ENCODE measurements around the gene BRK1. TPM values are rescaled to one million over a fixed set of nuclear protein-coding genes. Genes with fewer than 3 reads are reported as not detected.

BRK1 gene
- total and polyA plus RNA-seq, 7 donors: 111 to 260 (median 179) TPM

DNA sequence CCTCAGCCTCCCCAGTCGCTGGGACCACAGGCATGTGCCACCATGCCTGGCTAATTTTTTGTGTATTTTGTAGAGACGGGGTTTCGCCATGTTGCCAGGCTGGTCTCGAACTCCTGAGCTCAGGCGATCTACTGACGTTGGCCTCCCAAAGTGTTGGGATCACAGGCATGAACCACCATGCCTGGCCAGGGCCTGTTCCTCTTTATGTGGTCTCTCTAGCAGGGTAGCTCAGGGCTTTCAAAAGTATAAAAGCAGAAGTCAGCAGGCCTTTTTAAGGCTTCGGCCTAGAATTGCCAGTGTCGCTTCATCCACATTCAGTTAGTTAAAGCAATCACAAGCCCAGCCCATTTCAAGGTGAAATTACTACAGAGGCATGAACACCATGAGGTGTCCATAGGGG is 33.8 kb downstream of the BRK1 start:
- intact Hi-C loops (cut with DNase I): no loop called here
- H3K36me3 ChIP-seq: peaks cover 15 to 76% (median 27%) of the 10 kb centered on the region in 4 donors
- WGBS, 2 donors: 87 to 92% methylated on average over 8 of the region's 8 CpGs
- no peak overlapping the region for H3K27ac ChIP-seq
- H3K4me3 ChIP-seq: no peak overlapping the region
- no peak for DNase-seq
- no peaks in the 10 kb centered on the region for H3K9me3 ChIP-seq
- H3K4me1 ChIP-seq: peaks cover 0 to 21% (median 9%) of the 10 kb centered on the region in 4 donors
- H3K27me3 ChIP-seq: no peaks in the 10 kb centered on the region
- TF ChIP-seq POLR2A (IDR thresholded peaks at IDR 0.05): no peak
- TF ChIP-seq POLR2AphosphoS5 (IDR thresholded peaks at IDR 0.05): no peak
- TF ChIP-seq, protein P1, sequence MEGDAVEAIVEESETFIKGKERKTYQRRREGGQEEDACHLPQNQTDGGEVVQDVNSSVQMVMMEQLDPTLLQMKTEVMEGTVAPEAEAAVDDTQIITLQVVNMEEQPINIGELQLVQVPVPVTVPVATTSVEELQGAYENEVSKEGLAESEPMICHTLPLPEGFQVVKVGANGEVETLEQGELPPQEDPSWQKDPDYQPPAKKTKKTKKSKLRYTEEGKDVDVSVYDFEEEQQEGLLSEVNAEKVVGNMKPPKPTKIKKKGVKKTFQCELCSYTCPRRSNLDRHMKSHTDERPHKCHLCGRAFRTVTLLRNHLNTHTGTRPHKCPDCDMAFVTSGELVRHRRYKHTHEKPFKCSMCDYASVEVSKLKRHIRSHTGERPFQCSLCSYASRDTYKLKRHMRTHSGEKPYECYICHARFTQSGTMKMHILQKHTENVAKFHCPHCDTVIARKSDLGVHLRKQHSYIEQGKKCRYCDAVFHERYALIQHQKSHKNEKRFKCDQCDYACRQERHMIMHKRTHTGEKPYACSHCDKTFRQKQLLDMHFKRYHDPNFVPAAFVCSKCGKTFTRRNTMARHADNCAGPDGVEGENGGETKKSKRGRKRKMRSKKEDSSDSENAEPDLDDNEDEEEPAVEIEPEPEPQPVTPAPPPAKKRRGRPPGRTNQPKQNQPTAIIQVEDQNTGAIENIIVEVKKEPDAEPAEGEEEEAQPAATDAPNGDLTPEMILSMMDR (IDR thresholded peaks at IDR 0.05): no peak
- TF ChIP-seq EP300 (IDR thresholded peaks at IDR 0.05): no peak

DNA sequence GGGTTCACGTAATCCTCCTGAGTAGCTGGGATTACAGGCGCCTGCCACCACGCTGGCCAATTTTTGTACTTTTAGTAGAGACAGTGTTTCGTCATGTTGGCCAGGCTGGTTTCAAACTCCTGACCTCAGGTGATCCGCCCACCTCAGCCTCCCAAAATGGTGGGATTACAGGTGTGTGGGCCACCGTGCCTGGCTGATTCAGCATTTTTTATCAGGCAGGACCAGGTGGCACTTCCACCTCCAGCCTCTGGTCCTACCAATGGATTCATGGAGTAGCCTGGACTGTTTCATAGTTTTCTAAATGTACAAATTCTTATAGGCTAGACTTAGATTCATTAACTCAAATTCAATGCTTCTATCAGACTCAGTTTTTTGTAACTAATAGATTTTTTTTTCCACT is 35.5 kb downstream of the BRK1 start:
- intact Hi-C loops (cut with DNase I): no loop called here

DNA sequence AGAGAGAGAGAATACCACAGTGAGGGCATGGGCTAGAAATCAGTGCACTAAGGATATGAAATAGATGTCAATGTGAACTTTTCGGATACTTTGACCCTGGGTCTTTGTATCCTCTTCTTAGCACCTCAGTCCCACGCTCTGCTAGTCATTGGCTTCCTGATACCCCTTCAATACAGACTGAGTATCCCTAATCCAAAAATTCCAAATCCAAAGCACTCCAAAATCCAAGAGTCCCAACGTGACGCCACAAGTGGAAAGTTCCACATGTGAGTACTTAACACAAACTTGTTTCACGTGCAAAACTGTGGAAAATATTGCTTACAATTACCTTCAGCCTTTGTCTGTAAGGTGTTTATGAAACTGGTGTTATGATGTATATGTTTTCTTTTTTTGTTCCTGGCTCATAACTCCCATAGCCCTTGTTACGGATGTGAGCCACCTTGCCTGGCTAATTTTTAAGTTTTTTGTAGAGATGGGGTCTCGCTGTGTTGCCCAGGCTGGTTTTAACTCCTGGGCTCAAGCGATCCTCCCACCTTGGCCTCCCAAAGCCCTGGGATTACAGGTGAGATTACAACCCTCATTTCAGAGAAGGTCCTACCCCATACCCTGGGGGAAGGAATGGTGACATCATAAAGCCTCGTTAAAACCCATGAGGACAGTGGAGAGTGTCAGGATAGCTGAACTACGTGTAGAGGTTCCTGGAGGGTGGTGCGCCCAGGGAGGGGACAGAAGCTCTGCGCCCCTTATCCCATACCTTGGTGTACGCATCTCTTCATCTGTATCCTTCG is 39.1 kb downstream of the BRK1 start:
- no peak overlapping the region for H3K4me3 ChIP-seq
- DNase-seq: no peak
- H3K4me1 ChIP-seq: no peaks in the 10 kb centered on the region
- H3K27ac ChIP-seq: no peak overlapping the region
- no peaks in the 10 kb centered on the region for H3K9me3 ChIP-seq
- TF ChIP-seq POLR2AphosphoS5 (IDR thresholded peaks at IDR 0.05): no peak
- no peak for TF ChIP-seq POLR2A (IDR thresholded peaks at IDR 0.05)
- TF ChIP-seq EP300 (IDR thresholded peaks at IDR 0.05): no peak
- TF ChIP-seq, protein P1 (IDR thresholded peaks at IDR 0.05): no peak
- H3K36me3 ChIP-seq: peaks cover 14 to 50% (median 20%) of the 10 kb centered on the region in 4 donors
- WGBS, 2 donors: 88 to 91% methylated on average over 14 of the region's 14 CpGs
- intact Hi-C loops (cut with DNase I): no loop called here
- no peaks in the 10 kb centered on the region for H3K27me3 ChIP-seq

More for the DNA sequence above, 35.5 kb downstream of the BRK1 start:
- 81 to 88% methylated on average over 6 of the region's 6 CpGs for WGBS, 2 donors
- DNase-seq: no peak
- Histone ChIP-seq H3K9me3 (no peaks in the 10 kb centered on the region), H3K4me3 (no peak overlapping the region), H3K36me3 (peaks cover 15 to 80% (median 27%) of the 10 kb centered on the region in 4 donors), H3K27ac (no peak overlapping the region), H3K27me3 (no peaks in the 10 kb centered on the region), H3K4me1 (peaks cover 0 to 4% (median 0%) of the 10 kb centered on the region in 4 donors)
- TF ChIP-seq POLR2A (IDR thresholded peaks at IDR 0.05) (no peak), EP300 (IDR thresholded peaks at IDR 0.05) (no peak), POLR2AphosphoS5 (IDR thresholded peaks at IDR 0.05) (no peak)
- TF ChIP-seq, protein P1 (IDR thresholded peaks at IDR 0.05): no peak

DNA sequence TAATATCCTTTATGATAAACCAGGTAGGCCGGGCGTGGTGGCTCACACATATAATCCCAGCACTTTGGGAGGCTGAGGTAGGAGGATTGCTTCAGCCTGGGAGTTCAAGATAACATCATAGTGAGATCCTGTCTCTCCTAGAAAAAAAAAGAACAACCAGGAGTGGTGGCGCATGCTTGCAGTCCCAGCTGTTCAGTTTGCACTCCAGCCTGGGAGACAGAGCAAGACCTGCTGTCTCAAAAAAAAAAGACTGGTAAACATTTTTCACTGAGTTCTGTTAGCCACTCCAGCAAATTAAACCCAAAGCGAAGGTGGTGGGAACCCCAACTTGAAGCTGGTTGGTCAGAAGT is 39.6 kb downstream of the BRK1 start:
- H3K9me3 ChIP-seq: no peaks in the 10 kb centered on the region
- WGBS, 2 donors: 94 to 96% methylated on average over 4 of the region's 4 CpGs
- peaks cover 9 to 44% (median 15%) of the 10 kb centered on the region in 4 donors for H3K36me3 ChIP-seq
- H3K27ac ChIP-seq: no peak overlapping the region
- no peaks in the 10 kb centered on the region for H3K27me3 ChIP-seq
- TF ChIP-seq POLR2A (IDR thresholded peaks at IDR 0.05) (no peak), EP300 (IDR thresholded peaks at IDR 0.05) (no peak), POLR2AphosphoS5 (IDR thresholded peaks at IDR 0.05) (no peak)
- TF ChIP-seq, protein P1 (IDR thresholded peaks at IDR 0.05): no peak
- intact Hi-C loops (cut with DNase I): no loop called here
- DNase-seq: no peak
- no peak overlapping the region for H3K4me3 ChIP-seq
- H3K4me1 ChIP-seq: no peaks in the 10 kb centered on the region

All from sigmoid colon (tissue), 7 donors.